ENCODE results near the gene GGTLC2.
"Not testable (repeated sequence)": the region's sequence is repeated elsewhere in the genome, so short reads cannot be mapped to it uniquely, and the experiment has no call there.

GGTLC2 gene

DNA sequence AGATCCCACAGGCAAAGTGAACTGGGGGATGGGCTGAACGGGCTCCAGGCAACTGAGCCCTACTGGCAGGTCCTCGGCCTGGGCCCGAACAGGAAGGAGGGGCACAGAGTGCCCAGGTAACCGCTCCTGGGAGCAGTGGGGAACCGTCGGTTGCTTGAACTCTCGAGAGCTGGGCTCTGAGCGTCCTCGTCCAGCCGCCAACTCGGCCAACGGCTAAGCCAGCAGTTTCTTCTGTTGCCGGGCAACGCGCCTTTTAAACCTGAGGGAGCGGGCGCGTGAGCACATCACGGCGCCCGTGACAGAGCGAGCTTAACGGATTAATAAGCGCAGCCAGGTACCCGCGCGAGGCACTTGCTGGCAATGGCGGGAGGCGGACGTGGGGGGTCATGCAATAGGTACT is at the start of gene GGTLC2:
Gene GGTLC2, plus strand, starts transcription at position 301 of the 400 bp plus-strand sequence. CDS start 1,732 bp downstream, outside the sequence.
- H3K27ac ChIP-seq; H3K36me3 ChIP-seq (replicated peaks); H3K27me3 ChIP-seq (replicated peaks); in situ Hi-C loops (cut with HindIII; ENCODE audit: low pct_ligation_motif_present, low sequenced_read_pairs); DNase-seq; H3K4me3 ChIP-seq (ENCODE audit: low read depth, low read length): not testable (repeated sequence)

DNA sequence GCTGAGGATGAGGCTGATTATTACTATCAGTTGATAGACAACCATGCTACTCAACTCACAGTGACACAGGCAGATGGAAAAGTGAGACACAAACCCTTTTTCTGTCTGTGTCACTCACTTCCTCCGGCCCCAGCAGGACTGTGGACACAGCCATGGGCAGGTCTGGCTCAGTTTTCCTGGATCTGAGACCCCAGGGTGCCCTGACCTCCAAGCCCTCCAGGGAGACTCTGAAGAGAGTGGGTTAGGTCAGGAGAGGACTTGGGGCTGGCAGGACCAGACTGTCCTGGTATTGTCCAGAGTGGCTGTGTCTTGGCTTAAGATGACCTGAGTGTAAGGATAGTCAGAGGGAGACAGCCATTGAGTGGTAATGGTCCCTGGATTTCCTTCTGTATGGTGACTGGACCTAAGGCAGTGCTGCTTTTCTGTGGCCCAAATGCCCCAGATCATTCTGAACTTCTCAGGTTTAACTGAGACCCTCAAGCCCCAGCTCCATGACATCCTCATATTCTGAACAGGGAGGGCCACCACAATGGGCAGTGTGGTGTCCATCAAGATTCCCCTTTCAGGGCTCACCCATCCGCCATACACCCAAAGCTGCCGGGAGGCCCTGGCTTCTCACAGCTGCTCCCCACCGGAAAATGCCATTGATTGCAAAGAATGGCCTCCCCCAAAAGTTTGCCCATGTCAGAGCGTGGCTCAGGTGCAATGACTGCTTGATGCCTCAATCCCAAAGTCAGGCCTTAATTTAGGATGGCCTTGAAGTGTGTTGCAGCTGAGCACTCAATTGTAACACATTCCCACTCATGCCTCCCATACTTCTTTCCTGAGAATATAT is 49.2 kb upstream of the GGTLC2 start:
- Histone ChIP-seq H3K36me3 (replicated peaks) (no peaks in the 10 kb centered on the region), H3K27me3 (replicated peaks) (peaks cover 50% of the 10 kb centered on the region), H3K4me3 (ENCODE audit: low read depth, low read length) (no peak overlapping the region), H3K27ac (no peak overlapping the region)
- DNase-seq, result no peak
- TF ChIP-seq, protein P1, sequence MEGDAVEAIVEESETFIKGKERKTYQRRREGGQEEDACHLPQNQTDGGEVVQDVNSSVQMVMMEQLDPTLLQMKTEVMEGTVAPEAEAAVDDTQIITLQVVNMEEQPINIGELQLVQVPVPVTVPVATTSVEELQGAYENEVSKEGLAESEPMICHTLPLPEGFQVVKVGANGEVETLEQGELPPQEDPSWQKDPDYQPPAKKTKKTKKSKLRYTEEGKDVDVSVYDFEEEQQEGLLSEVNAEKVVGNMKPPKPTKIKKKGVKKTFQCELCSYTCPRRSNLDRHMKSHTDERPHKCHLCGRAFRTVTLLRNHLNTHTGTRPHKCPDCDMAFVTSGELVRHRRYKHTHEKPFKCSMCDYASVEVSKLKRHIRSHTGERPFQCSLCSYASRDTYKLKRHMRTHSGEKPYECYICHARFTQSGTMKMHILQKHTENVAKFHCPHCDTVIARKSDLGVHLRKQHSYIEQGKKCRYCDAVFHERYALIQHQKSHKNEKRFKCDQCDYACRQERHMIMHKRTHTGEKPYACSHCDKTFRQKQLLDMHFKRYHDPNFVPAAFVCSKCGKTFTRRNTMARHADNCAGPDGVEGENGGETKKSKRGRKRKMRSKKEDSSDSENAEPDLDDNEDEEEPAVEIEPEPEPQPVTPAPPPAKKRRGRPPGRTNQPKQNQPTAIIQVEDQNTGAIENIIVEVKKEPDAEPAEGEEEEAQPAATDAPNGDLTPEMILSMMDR (IDR thresholded peaks at IDR 0.05; ENCODE audit: low read depth, low read length, missing control alignments), result no peak
- in situ Hi-C loops (cut with HindIII; ENCODE audit: low pct_ligation_motif_present, low sequenced_read_pairs), result no loop called here

DNA sequence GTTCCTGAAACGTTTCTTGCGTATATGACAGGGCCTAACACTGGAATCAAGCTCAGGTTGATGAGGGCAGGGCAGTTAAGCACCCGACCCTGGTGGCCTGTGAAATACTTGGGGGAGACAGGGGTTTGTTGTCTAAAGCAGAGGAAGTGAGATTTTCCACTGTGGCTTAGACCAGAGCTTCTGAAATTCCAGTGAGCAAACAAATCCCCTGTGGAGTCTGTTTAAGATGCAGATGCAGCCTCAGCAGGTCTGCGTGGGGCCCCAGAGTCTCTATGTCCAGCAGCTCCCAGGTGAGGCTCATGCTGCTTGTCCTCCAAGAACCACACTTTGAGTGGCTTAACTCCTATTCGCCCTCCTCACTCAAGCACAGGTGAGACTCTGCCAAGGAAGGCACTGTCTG is 46.3 kb upstream of the GGTLC2 start:
- H3K27ac ChIP-seq, result no peak overlapping the region
- H3K4me3 ChIP-seq (ENCODE audit: low read depth, low read length), result no peak overlapping the region
- in situ Hi-C loops (cut with HindIII; ENCODE audit: low pct_ligation_motif_present, low sequenced_read_pairs), result no loop called here
- no peaks in the 10 kb centered on the region for H3K36me3 ChIP-seq (replicated peaks)
- no peak for DNase-seq
- H3K27me3 ChIP-seq (replicated peaks), result peaks cover 51% of the 10 kb centered on the region
- TF ChIP-seq, protein P1 (IDR thresholded peaks at IDR 0.05; ENCODE audit: low read depth, low read length, missing control alignments), result no peak

DNA sequence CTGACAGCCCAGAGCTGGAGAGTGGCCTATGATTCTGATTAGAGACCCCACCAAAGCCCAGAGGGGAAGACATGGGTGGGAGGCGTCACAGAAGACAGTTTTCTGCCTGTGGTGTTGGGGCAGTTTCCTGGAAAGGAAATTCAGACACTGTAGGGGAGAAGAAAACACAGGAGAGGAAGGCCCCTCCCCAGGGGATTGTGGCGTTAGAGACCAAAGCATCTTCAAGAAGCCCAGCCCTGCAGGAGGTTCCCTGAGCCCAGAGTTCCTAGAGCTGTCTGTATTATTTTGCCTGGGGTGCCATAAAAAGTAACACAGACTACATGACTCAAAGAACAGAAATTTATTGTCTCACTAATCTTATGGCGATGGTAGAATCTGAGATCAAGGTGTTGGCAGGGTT is 45.2 kb upstream of the GGTLC2 start:
- in situ Hi-C loops (cut with HindIII; ENCODE audit: low pct_ligation_motif_present, low sequenced_read_pairs), result no loop called here
- no peak for DNase-seq
- TF ChIP-seq, protein P1 (IDR thresholded peaks at IDR 0.05; ENCODE audit: low read depth, low read length, missing control alignments), result no peak
- Histone ChIP-seq H3K36me3 (replicated peaks) (no peaks in the 10 kb centered on the region), H3K4me3 (ENCODE audit: low read depth, low read length) (no peak overlapping the region), H3K27ac (peak overlapping the region; percentile 13), H3K27me3 (replicated peaks) (peaks cover 59% of the 10 kb centered on the region)

DNA sequence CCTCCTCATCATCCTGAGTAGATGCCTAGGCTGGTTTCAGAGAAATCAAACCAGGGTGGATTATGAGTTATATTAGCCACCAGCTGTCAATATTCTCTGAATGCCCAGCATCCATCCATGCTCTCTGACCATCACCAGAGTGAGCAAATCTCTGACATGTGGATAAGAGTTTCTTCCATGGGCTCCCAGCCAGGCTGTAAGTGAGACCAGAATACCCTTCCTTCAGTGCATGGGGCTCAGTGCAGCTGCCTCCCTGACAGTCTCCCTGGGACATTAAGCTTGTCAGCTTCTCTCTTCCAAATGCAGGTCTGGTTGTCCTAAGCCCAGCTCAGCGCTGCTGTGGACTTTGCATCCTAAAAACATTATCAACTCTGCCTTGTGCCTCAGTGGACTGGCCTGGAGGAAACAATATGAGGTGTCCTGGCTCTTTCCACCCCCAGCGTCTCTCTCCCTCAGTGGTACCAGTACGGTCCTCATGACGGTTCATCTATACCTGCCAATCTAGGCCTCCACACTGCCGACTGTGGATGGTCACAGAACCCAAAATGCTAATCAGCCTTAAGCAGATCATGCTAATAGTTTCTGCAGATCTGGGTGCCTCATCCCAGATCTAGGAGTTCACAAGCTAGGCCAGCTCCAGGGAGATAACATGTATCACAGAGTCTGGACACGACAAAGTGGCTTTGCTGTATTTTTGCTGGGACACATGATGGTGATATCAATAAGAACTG is 43.7 kb upstream of the GGTLC2 start:
- TF ChIP-seq, protein P1 (IDR thresholded peaks at IDR 0.05; ENCODE audit: low read depth, low read length, missing control alignments), result no peak
- in situ Hi-C loops (cut with HindIII; ENCODE audit: low pct_ligation_motif_present, low sequenced_read_pairs), result no loop called here
- DNase-seq, result no peak
- Histone ChIP-seq H3K27ac (no peak overlapping the region), H3K27me3 (replicated peaks) (peaks cover 58% of the 10 kb centered on the region), H3K4me3 (ENCODE audit: low read depth, low read length) (no peak overlapping the region), H3K36me3 (replicated peaks) (no peaks in the 10 kb centered on the region)

DNA sequence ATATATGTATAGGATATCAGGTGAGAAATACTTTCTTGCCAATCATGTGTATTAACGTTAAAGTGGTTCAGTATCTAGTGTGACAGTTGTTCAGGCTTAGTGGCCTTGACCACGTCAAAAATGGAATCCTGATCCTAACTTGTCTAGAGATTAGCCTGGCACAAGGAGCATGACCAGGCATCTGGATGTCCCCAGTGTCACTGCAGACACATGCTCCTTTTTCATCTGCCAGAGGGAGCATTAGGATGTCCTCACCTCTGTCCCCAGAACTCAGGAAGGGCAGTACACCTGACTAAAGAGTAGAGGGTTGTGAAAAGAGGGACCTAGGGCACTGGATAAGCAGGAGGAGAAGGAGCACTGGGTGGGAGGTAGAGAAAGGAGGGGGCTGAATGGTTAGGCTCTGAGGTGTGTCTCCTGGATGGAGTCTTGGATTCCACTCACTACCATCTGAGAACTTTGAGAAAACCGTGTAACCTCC is 40.9 kb upstream of the GGTLC2 start:
- in situ Hi-C loops (cut with HindIII; ENCODE audit: low pct_ligation_motif_present, low sequenced_read_pairs), result no loop called here

More for the DNA sequence above, 40.9 kb upstream of the GGTLC2 start:
- H3K4me3 ChIP-seq (ENCODE audit: low read depth, low read length), result no peak overlapping the region
- H3K36me3 ChIP-seq (replicated peaks), result no peaks in the 10 kb centered on the region
- TF ChIP-seq, protein P1 (IDR thresholded peaks at IDR 0.05; ENCODE audit: low read depth, low read length, missing control alignments), result no peak
- H3K27me3 ChIP-seq (replicated peaks), result peaks cover 44% of the 10 kb centered on the region
- DNase-seq, result no peak
- no peak overlapping the region for H3K27ac ChIP-seq

Data from brain microvascular endothelial cell (primary cell).